Middle frontal gyrus (tissue), 1 donor: ENCODE measurements around the gene CCDC102A.
"Not testable (repeated sequence)": the region's sequence is repeated elsewhere in the genome, so short reads cannot be mapped to it uniquely, and the experiment has no call there.

ENCODE experiments used
- DNase-seq: peaks from one replicate; pipeline ENCODE4 v3.0.0-alpha.2; 2015; ENCODE audit warnings: low spot score; ENCODE audit errors: extremely low spot score

The CCDC102A gene

GRCh38 chr16:57536306-57537193 lies at the start of gene CCDC102A:
CCDC102A (minus strand) TSS chr16:57536571; CDS start chr16:57529177, 7,394 bp downstream.
- no peak for DNase-seq

GRCh38 chr16:57585051-57585687 lies 48.8 kb upstream of the CCDC102A start:
- no peak for DNase-seq

GRCh38 chr16:57579361-57579665 lies 42.9 kb upstream of the CCDC102A start:
- DNase-seq: no peak

- DNase-seq: no peak
These were observed 42.4 kb upstream of the CCDC102A start for GRCh38 chr16:57578521-57579360.

- no peak for DNase-seq
These were observed 41.4 kb upstream of the CCDC102A start for GRCh38 chr16:57577691-57578224.

GRCh38 chr16:57577214-57577613 lies 40.8 kb upstream of the CCDC102A start:
- DNase-seq: no peak

- peak; percentile 71 for DNase-seq
These were observed 40.1 kb upstream of the CCDC102A start for GRCh38 chr16:57576429-57576870.

GRCh38 chr16:57575468-57576277 lies 39.3 kb upstream of the CCDC102A start:
- DNase-seq: no peak

- no peak for DNase-seq
These were observed 38.5 kb upstream of the CCDC102A start for GRCh38 chr16:57574646-57575467.

GRCh38 chr16:57574086-57574485 lies 37.7 kb upstream of the CCDC102A start:
- no peak for DNase-seq

GRCh38 chr16:57572978-57573728 lies 36.8 kb upstream of the CCDC102A start:
- no peak for DNase-seq

- DNase-seq: no peak
These were observed 34.7 kb upstream of the CCDC102A start for GRCh38 chr16:57571098-57571497.

- no peak for DNase-seq
These were observed 34.1 kb upstream of the CCDC102A start for GRCh38 chr16:57570301-57571070.

GRCh38 chr16:57569306-57569946 lies 33.1 kb upstream of the CCDC102A start:
- no peak for DNase-seq

- DNase-seq: not testable (repeated sequence)
These were observed 32.4 kb upstream of the CCDC102A start for GRCh38 chr16:57568772-57569171.

- no peak for DNase-seq
These were observed 31.9 kb upstream of the CCDC102A start for GRCh38 chr16:57568173-57568678.

- DNase-seq: no peak
These were observed 31.3 kb upstream of the CCDC102A start for GRCh38 chr16:57567691-57568090.

GRCh38 chr16:57566436-57566835 lies 30.1 kb upstream of the CCDC102A start:
- DNase-seq: no peak
